Endothelial cell of umbilical vein (primary cell): ENCODE measurements around the gene APOBEC3G.
"Not testable (repeated sequence)": the region's sequence is repeated elsewhere in the genome, so short reads cannot be mapped to it uniquely, and the experiment has no call there.

Source experiments
- CTCF ChIP-seq, 2 donors: IDR thresholded peaks; 1 replicate in 1 of 2; 2 replicates in 1 of 2; pipeline ENCODE4 v1.5.1; 2011; ENCODE audit warnings: low read length in 2 of 2, mild to moderate bottlenecking in 2 of 2, moderate library complexity in 2 of 2, control low read depth in 1 of 2, inconsistent platforms in 1 of 2, low read depth in 1 of 2; ENCODE audit not compliant: insufficient read depth in 1 of 2; ENCODE audit errors: extremely low read depth in 1 of 2
- POLR2A ChIP-seq: IDR thresholded peaks from 2 replicates; pipeline ENCODE4 v1.6.1; 2012; ENCODE audit warnings: low read depth, mild to moderate bottlenecking, control low read depth, low read length

- not testable (repeated sequence) for TF ChIP-seq POLR2A; CTCF (IDR thresholded peaks at IDR 0.05; ENCODE audit: extremely low read depth in 1 of 2, insufficient read depth in 1 of 2, low read depth in 1 of 2, low read length in 2 of 2)
Measured at GRCh38 chr22:39077912-39078311, 837 bp downstream of the APOBEC3G start.
